Measurements from ENCODE around the gene CLEC17A.
"Not testable (repeated sequence)": the region's sequence is repeated elsewhere in the genome, so short reads cannot be mapped to it uniquely, and the experiment has no call there.

DNA sequence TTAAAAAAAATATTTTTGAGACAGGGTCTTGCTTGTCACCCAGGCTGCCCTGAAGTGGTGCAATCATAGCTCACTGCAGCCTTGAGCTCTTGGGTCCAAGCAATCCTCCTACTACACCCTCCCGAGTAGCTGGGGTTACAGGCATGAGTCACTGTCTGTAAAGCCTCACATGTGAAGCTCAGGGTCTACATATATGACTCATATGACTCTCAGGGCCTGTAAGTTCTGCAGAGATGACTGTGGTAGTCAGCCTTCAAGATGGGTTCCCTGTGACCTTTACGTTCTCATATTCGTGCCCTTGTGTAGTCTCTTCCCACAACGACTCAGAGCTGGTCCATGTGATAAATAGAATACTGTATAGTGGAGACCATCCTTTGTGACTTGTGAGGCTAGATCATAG, 6.5 kb downstream of the CLEC17A start:
- TF ChIP-seq POLR2A (IDR thresholded peaks at IDR 0.05; ENCODE audit: low read length); GATA1 (IDR thresholded peaks at IDR 0.05; ENCODE audit: low read depth, low read length): not testable (repeated sequence)
